Activated T-helper 1 cell treated with anti-CD3 and anti-CD28 coated beads, Interleukin-12 subunit alpha, Interleukin-12 subunit beta, Interleukin-2, Interleukin-4 antibody, amounts not matched to agents 30 ng/mL and 10 ng/mL and 1 ng/mL, durations not matched to agents 14 hours and 24 hours and 36 hours (primary cell): Measurements from ENCODE around the gene RUNX1. TPM values are rescaled to one million over a fixed set of nuclear protein-coding genes. Genes with fewer than 3 reads are reported as not detected.
A peak's percentile ranks its signal among the peaks of the same experiment; 100 is the strongest.

ENCODE experiments used
- DNase-seq: peaks from one replicate; pipeline ENCODE4 v3.0.0; 2021; ENCODE audit warnings: low spot score
- H3K27ac Mint-ChIP-seq: one replicate; pipeline ENCODE4 v1.8.0; 2021; ENCODE audit warnings: mild to moderate bottlenecking, mixed read lengths
- H3K27me3 Mint-ChIP-seq: one replicate; pipeline ENCODE4 v1.8.0; 2022; ENCODE audit warnings: mild to moderate bottlenecking, moderate library complexity, mixed read lengths; ENCODE audit not compliant: insufficient read depth
- H3K36me3 Mint-ChIP-seq: one replicate; pipeline ENCODE4 v1.8.0; 2021; ENCODE audit warnings: low read depth, mixed read lengths
- H3K4me1 Mint-ChIP-seq: one replicate; pipeline ENCODE4 v1.8.0; 2021; ENCODE audit warnings: low read depth, mixed read lengths
- H3K4me3 Mint-ChIP-seq: one replicate; pipeline ENCODE4 v1.8.0; 2021; ENCODE audit warnings: mild to moderate bottlenecking, moderate library complexity, mixed read lengths
- H3K9me3 Mint-ChIP-seq: one replicate; pipeline ENCODE4 v1.8.0; 2021; ENCODE audit warnings: mixed read lengths
- intact Hi-C: fragments of 100-400 bp; cut with micrococcal nuclease; formaldehyde crosslinking; loops from one replicate; pipeline ENCODE4 v1.15.1; 2024
- total RNA-seq: library from RNA; stranded (reverse); gene quantifications from 2 replicates; pipeline ENCODE4 v1.2.3, GENCODE V29; 2022

The RUNX1 gene
- total RNA-seq, 1 donor from 2014 or later, result 116 TPM

- H3K36me3 Mint-ChIP-seq, result peaks cover 2% of the 10 kb centered on the region
- intact Hi-C loops, result no loop called here
- H3K4me3 Mint-ChIP-seq, result no peak overlapping the region
- H3K9me3 Mint-ChIP-seq, result peaks cover 19% of the 10 kb centered on the region
- H3K4me1 Mint-ChIP-seq, result peaks cover 17% of the 10 kb centered on the region
- H3K27me3 Mint-ChIP-seq, result peaks cover 2% of the 10 kb centered on the region
- no peak overlapping the region for H3K27ac Mint-ChIP-seq
- no peak for DNase-seq
Measured at GRCh38 chr21:35077975-35078374, 28.9 kb upstream of the RUNX1 start.

GRCh38 chr21:35077466-35077865 lies 28.4 kb upstream of the RUNX1 start:
- peaks cover 17% of the 10 kb centered on the region for H3K4me1 Mint-ChIP-seq

GRCh38 chr21:35075546-35075945 lies 26.4 kb upstream of the RUNX1 start:
- H3K9me3 Mint-ChIP-seq, result peaks cover 12% of the 10 kb centered on the region
- H3K27me3 Mint-ChIP-seq, result no peaks in the 10 kb centered on the region
- H3K4me3 Mint-ChIP-seq, result no peak overlapping the region
- intact Hi-C loops, result no loop called here
- H3K27ac Mint-ChIP-seq, result no peak overlapping the region
- H3K36me3 Mint-ChIP-seq, result no peaks in the 10 kb centered on the region
- H3K4me1 Mint-ChIP-seq, result peaks cover 21% of the 10 kb centered on the region
- no peak for DNase-seq

More at GRCh38 chr21:35077466-35077865, 28.4 kb upstream of the RUNX1 start:
- no peak overlapping the region for H3K4me3 Mint-ChIP-seq
- peaks cover 17% of the 10 kb centered on the region for H3K9me3 Mint-ChIP-seq
- DNase-seq, result no peak
- no peak overlapping the region for H3K27ac Mint-ChIP-seq
- H3K27me3 Mint-ChIP-seq, result peaks cover 2% of the 10 kb centered on the region
- intact Hi-C loops, result no loop called here
- peaks cover 2% of the 10 kb centered on the region for H3K36me3 Mint-ChIP-seq

GRCh38 chr21:35072960-35073359 lies 23.9 kb upstream of the RUNX1 start:
- Mint-ChIP-seq H3K27ac (no peak overlapping the region), H3K27me3 (no peaks in the 10 kb centered on the region), H3K4me3 (no peak overlapping the region), H3K36me3 (no peaks in the 10 kb centered on the region), H3K4me1 (peaks cover 15% of the 10 kb centered on the region), H3K9me3 (peaks cover 12% of the 10 kb centered on the region)
- no peak for DNase-seq
- intact Hi-C loops, result no loop called here

GRCh38 chr21:35072557-35072956 lies 23.5 kb upstream of the RUNX1 start:
- Mint-ChIP-seq H3K4me1 (peaks cover 14% of the 10 kb centered on the region), H3K27ac (no peak overlapping the region), H3K9me3 (peaks cover 12% of the 10 kb centered on the region), H3K4me3 (no peak overlapping the region), H3K36me3 (no peaks in the 10 kb centered on the region), H3K27me3 (no peaks in the 10 kb centered on the region)
- DNase-seq, result no peak
- intact Hi-C loops, result no loop called here

GRCh38 chr21:35071347-35071746 lies 22.2 kb upstream of the RUNX1 start:
- H3K4me3 Mint-ChIP-seq, result no peak overlapping the region
- no peak for DNase-seq
- no peak overlapping the region for H3K27ac Mint-ChIP-seq
- peaks cover 14% of the 10 kb centered on the region for H3K4me1 Mint-ChIP-seq
- H3K9me3 Mint-ChIP-seq, result peaks cover 12% of the 10 kb centered on the region
- no peaks in the 10 kb centered on the region for H3K36me3 Mint-ChIP-seq
- H3K27me3 Mint-ChIP-seq, result no peaks in the 10 kb centered on the region
- intact Hi-C loops, result no loop called here

GRCh38 chr21:35070436-35070835 lies 21.3 kb upstream of the RUNX1 start:
- Mint-ChIP-seq H3K9me3 (peaks cover 12% of the 10 kb centered on the region), H3K27ac (no peak overlapping the region), H3K4me1 (peaks cover 10% of the 10 kb centered on the region), H3K4me3 (no peak overlapping the region), H3K36me3 (no peaks in the 10 kb centered on the region), H3K27me3 (no peaks in the 10 kb centered on the region)
- intact Hi-C loops, result no loop called here
- no peak for DNase-seq

- no peaks in the 10 kb centered on the region for H3K36me3 Mint-ChIP-seq
- peaks cover 20% of the 10 kb centered on the region for H3K4me1 Mint-ChIP-seq
- H3K27ac Mint-ChIP-seq, result no peak overlapping the region
- intact Hi-C loops, result no loop called here
- no peak for DNase-seq
- H3K27me3 Mint-ChIP-seq, result no peaks in the 10 kb centered on the region
- no peak overlapping the region for H3K4me3 Mint-ChIP-seq
- no peaks in the 10 kb centered on the region for H3K9me3 Mint-ChIP-seq
Measured at GRCh38 chr21:35066824-35067223, 17.7 kb upstream of the RUNX1 start.

GRCh38 chr21:35063428-35064172 lies 14.5 kb upstream of the RUNX1 start:
- no peaks in the 10 kb centered on the region for H3K36me3 Mint-ChIP-seq
- no peak overlapping the region for H3K4me3 Mint-ChIP-seq
- no peak for DNase-seq
- intact Hi-C loops, result no loop called here
- no peaks in the 10 kb centered on the region for H3K27me3 Mint-ChIP-seq
- H3K27ac Mint-ChIP-seq, result peak overlapping the region; percentile 10
- peaks cover 24% of the 10 kb centered on the region for H3K4me1 Mint-ChIP-seq
- H3K9me3 Mint-ChIP-seq, result no peaks in the 10 kb centered on the region

GRCh38 chr21:35062016-35062415 lies 12.9 kb upstream of the RUNX1 start:
- peaks cover 39% of the 10 kb centered on the region for H3K4me1 Mint-ChIP-seq
- H3K9me3 Mint-ChIP-seq, result no peaks in the 10 kb centered on the region
- no peak overlapping the region for H3K27ac Mint-ChIP-seq
- intact Hi-C loops, result no loop called here
- no peaks in the 10 kb centered on the region for H3K36me3 Mint-ChIP-seq
- H3K27me3 Mint-ChIP-seq, result peaks cover 4% of the 10 kb centered on the region
- no peak for DNase-seq
- H3K4me3 Mint-ChIP-seq, result no peak overlapping the region

- no peaks in the 10 kb centered on the region for H3K36me3 Mint-ChIP-seq
- no peaks in the 10 kb centered on the region for H3K9me3 Mint-ChIP-seq
- H3K4me1 Mint-ChIP-seq, result peaks cover 39% of the 10 kb centered on the region
- DNase-seq, result no peak
- peaks cover 5% of the 10 kb centered on the region for H3K27me3 Mint-ChIP-seq
- no peak overlapping the region for H3K27ac Mint-ChIP-seq
- no peak overlapping the region for H3K4me3 Mint-ChIP-seq
- intact Hi-C loops, result loop anchor here (1.0 to 2.0 kb wide), 2 partner anchors 8 to 29 kb away; no protein-coding TSS in a partner anchor
Measured at GRCh38 chr21:35059742-35060141, 10.6 kb upstream of the RUNX1 start.

- Mint-ChIP-seq H3K9me3 (no peaks in the 10 kb centered on the region), H3K27me3 (peaks cover 5% of the 10 kb centered on the region), H3K36me3 (no peaks in the 10 kb centered on the region), H3K4me3 (no peak overlapping the region), H3K4me1 (peaks cover 28% of the 10 kb centered on the region), H3K27ac (no peak overlapping the region)
- intact Hi-C loops, result no loop called here
- DNase-seq, result no peak
Measured at GRCh38 chr21:35058058-35058457, 9.0 kb upstream of the RUNX1 start.

- intact Hi-C loops, result no loop called here
Measured at GRCh38 chr21:35057428-35057827, 8.3 kb upstream of the RUNX1 start.

More at GRCh38 chr21:35057428-35057827, 8.3 kb upstream of the RUNX1 start:
- Mint-ChIP-seq H3K4me3 (no peak overlapping the region), H3K36me3 (no peaks in the 10 kb centered on the region), H3K27me3 (peaks cover 5% of the 10 kb centered on the region), H3K27ac (peak overlapping the region; percentile 19), H3K4me1 (peaks cover 28% of the 10 kb centered on the region), H3K9me3 (no peaks in the 10 kb centered on the region)
- no peak for DNase-seq
